Activated naive CD8-positive, alpha-beta T cell treated with anti-CD3 and anti-CD28 coated beads for 36 hours (primary cell): ENCODE data around the gene RUNX2. TPM values are rescaled to one million over a fixed set of nuclear protein-coding genes. Genes with fewer than 3 reads are reported as not detected.
A peak's percentile ranks its signal among the peaks of the same experiment; 100 is the strongest.

Experiments used
- DNase-seq: peaks from one replicate; pipeline ENCODE4 v3.0.0; 2021
- H3K27ac Mint-ChIP-seq: one replicate; pipeline ENCODE4 v1.8.0; 2022; ENCODE audit warnings: mild to moderate bottlenecking, moderate library complexity, mixed read lengths
- H3K27me3 Mint-ChIP-seq: one replicate; pipeline ENCODE4 v1.8.0; 2022; ENCODE audit warnings: mild to moderate bottlenecking, mixed read lengths
- H3K36me3 Mint-ChIP-seq: one replicate; pipeline ENCODE4 v1.8.0; 2021; ENCODE audit warnings: mild to moderate bottlenecking, mixed read lengths
- H3K4me1 Mint-ChIP-seq: one replicate; pipeline ENCODE4 v1.8.0; 2021; ENCODE audit warnings: mixed read lengths
- H3K4me3 Mint-ChIP-seq: one replicate; pipeline ENCODE4 v1.8.0; 2022; ENCODE audit warnings: mild to moderate bottlenecking, moderate library complexity, mixed read lengths
- H3K9me3 Mint-ChIP-seq: one replicate; pipeline ENCODE4 v1.8.0; 2022; ENCODE audit warnings: mixed read lengths
- total RNA-seq, 2 experiments: library from RNA; stranded (reverse); gene quantifications; one replicate each; pipeline ENCODE4 v1.2.3, GENCODE V29; 2021

Gene RUNX2
- total RNA-seq, 2 experiments from 2014 or later, result 4.8 to 5.8 TPM

DNA sequence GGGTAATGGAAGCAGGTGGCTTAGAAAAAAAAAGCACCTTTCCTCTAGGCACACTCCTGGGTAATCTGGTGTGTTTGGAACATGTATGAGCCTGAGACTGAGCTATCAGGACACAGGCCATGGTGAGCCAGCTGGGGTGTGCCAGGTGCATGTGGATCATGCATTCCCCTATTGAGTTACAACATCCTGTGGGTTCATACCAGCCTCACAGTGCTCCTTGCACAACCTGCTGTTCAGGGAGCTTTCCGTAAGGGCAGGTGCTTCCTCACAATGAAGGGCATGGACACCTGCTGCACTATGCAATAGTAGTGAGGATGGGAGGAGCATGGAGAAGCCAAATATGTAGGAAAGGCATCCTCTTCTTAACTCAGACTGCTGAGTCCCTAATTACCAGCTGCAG, 246.8 kb downstream of the RUNX2 start:
- no peaks in the 10 kb centered on the region for H3K9me3 Mint-ChIP-seq
- no peaks in the 10 kb centered on the region for H3K27me3 Mint-ChIP-seq
- no peak overlapping the region for H3K27ac Mint-ChIP-seq
- DNase-seq, result no peak
- peaks cover 16% of the 10 kb centered on the region for H3K4me1 Mint-ChIP-seq
- no peaks in the 10 kb centered on the region for H3K36me3 Mint-ChIP-seq
- no peak overlapping the region for H3K4me3 Mint-ChIP-seq

GRCh38 chr6:45576648-45577624, 248.8 kb downstream of the RUNX2 start:
- Mint-ChIP-seq H3K36me3 (peaks cover 1% of the 10 kb centered on the region), H3K27ac (no peak overlapping the region), H3K9me3 (peaks cover 5% of the 10 kb centered on the region), H3K4me1 (peaks cover 11% of the 10 kb centered on the region), H3K27me3 (no peaks in the 10 kb centered on the region), H3K4me3 (no peak overlapping the region)
- no peak for DNase-seq

- DNase-seq, result no peak
- no peak overlapping the region for H3K4me3 Mint-ChIP-seq
Observed at GRCh38 chr6:45577836-45578504, 249.8 kb downstream of the RUNX2 start.

GRCh38 chr6:45584127-45584526, 256.0 kb downstream of the RUNX2 start:
- peak overlapping the region; percentile 76 for H3K27ac Mint-ChIP-seq
- H3K4me3 Mint-ChIP-seq, result no peak overlapping the region
- H3K27me3 Mint-ChIP-seq, result no peaks in the 10 kb centered on the region
- H3K4me1 Mint-ChIP-seq, result peaks cover 42% of the 10 kb centered on the region
- no peak for DNase-seq
- peaks cover 12% of the 10 kb centered on the region for H3K9me3 Mint-ChIP-seq
- peaks cover 2% of the 10 kb centered on the region for H3K36me3 Mint-ChIP-seq

More at GRCh38 chr6:45577836-45578504, 249.8 kb downstream of the RUNX2 start:
- peaks cover 11% of the 10 kb centered on the region for H3K9me3 Mint-ChIP-seq
- H3K4me1 Mint-ChIP-seq, result peaks cover 5% of the 10 kb centered on the region
- H3K27me3 Mint-ChIP-seq, result no peaks in the 10 kb centered on the region
- H3K36me3 Mint-ChIP-seq, result peaks cover 2% of the 10 kb centered on the region
- no peak overlapping the region for H3K27ac Mint-ChIP-seq

DNA sequence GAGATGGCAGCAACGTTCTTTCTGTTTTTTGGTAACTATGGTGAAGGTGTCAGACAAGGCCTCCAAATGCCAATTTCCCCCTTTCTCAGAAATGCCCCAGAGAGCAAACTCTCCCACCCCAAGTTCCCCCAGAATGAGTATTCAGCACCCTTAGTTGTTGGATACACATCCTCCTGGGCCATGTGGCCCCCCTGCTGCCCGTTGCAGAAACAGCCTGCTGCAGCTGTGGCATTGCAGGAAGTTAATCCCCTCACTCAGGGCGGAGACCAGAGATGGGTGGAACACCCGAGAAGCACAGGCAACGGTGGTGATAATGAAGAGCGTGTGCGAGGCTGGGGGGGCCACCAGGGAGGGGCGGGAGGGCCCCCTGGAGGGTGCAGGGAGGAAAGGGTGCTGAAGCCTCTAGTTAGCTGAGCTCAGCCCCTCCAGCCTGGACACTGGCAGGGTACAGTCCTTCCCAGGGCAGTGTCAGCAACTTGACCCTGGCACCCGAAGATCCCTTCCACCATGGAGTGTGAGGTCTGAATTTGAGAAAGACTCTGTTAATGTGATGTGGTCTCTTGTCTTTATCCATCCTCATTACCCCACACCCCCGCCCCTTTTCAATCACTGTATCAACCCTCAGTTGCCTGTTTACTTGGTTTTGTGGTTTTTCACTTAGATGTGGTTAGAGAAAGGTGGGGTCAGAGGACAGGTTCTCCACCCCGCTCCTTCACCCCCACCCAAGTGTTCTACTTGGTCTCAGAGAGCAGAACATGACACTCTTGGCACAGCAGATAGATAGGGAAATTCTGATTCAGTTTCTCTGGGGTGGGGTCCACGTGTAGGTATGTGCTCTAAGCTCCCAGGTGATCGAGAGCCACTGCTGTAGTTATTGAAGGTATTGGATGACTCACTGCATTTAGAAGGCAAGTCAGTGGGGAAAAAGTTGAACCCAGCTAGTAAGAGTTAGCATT, 258.4 kb downstream of the RUNX2 start:
- Mint-ChIP-seq H3K27ac (peak overlapping the region; percentile 70), H3K27me3 (no peaks in the 10 kb centered on the region), H3K36me3 (peaks cover 2% of the 10 kb centered on the region), H3K4me1 (peaks cover 51% of the 10 kb centered on the region), H3K4me3 (peak overlapping the region; percentile 57), H3K9me3 (peaks cover 11% of the 10 kb centered on the region)
- DNase-seq, result peak; percentile 42

DNA sequence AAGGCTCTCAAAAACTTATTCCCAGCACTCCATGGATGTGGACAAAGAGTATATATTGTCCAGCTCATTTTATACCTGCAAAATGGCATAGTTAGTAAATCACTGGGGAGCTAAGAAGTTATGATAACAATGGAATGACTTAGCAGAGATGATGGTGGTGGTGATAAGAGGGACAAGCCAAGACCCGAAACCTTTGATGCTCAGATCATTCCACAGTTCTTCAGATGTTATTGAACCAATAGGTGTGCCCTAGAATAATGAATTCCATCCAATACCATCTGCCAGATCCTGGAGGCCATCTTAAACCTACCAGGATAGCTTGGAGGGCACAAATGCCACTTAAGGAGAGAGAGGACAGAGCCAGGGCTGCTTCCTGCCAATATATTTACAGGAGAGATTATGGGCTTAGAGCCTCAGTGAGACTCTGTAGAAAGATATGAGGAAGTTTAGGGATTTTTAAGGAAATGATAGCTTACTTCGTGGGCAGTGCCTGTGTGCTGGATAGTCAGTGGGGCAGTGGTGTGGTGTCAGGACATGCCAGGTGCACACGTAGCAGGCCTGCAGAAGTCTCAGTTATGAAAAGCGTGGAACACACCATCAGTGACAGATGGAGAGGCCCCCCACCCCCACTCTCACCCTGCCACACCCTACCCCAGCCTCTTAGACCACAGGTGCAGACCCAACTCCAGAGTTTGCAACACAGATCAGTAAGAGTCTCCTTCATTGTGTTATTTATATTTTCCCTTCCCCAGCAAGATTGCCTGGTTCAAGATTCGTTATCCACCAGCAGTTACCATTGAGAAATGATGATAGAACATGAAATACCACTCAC, 259.3 kb downstream of the RUNX2 start:
- Mint-ChIP-seq H3K4me1 (peaks cover 52% of the 10 kb centered on the region), H3K4me3 (no peak overlapping the region), H3K27me3 (no peaks in the 10 kb centered on the region), H3K27ac (no peak overlapping the region), H3K9me3 (peaks cover 5% of the 10 kb centered on the region), H3K36me3 (no peaks in the 10 kb centered on the region)
- DNase-seq, result no peak

- Mint-ChIP-seq H3K9me3 (peaks cover 1% of the 10 kb centered on the region), H3K36me3 (no peaks in the 10 kb centered on the region), H3K4me3 (no peak overlapping the region), H3K4me1 (peaks cover 55% of the 10 kb centered on the region), H3K27ac (no peak overlapping the region), H3K27me3 (no peaks in the 10 kb centered on the region)
- DNase-seq, result no peak
Observed at GRCh38 chr6:45589367-45589766, 261.2 kb downstream of the RUNX2 start.

- H3K27me3 Mint-ChIP-seq, result no peaks in the 10 kb centered on the region
- peak overlapping the region; percentile 58 for H3K27ac Mint-ChIP-seq
- DNase-seq, result no peak
- no peak overlapping the region for H3K4me3 Mint-ChIP-seq
- H3K36me3 Mint-ChIP-seq, result no peaks in the 10 kb centered on the region
- peaks cover 54% of the 10 kb centered on the region for H3K4me1 Mint-ChIP-seq
- H3K9me3 Mint-ChIP-seq, result peaks cover 1% of the 10 kb centered on the region
Observed at GRCh38 chr6:45590226-45590625, 262.1 kb downstream of the RUNX2 start.

GRCh38 chr6:45590696-45591184, 262.6 kb downstream of the RUNX2 start:
- H3K9me3 Mint-ChIP-seq, result peaks cover 1% of the 10 kb centered on the region
- DNase-seq, result no peak
- peaks cover 49% of the 10 kb centered on the region for H3K4me1 Mint-ChIP-seq
- H3K27me3 Mint-ChIP-seq, result no peaks in the 10 kb centered on the region
- H3K27ac Mint-ChIP-seq, result no peak overlapping the region
- H3K4me3 Mint-ChIP-seq, result no peak overlapping the region
- H3K36me3 Mint-ChIP-seq, result no peaks in the 10 kb centered on the region

DNA sequence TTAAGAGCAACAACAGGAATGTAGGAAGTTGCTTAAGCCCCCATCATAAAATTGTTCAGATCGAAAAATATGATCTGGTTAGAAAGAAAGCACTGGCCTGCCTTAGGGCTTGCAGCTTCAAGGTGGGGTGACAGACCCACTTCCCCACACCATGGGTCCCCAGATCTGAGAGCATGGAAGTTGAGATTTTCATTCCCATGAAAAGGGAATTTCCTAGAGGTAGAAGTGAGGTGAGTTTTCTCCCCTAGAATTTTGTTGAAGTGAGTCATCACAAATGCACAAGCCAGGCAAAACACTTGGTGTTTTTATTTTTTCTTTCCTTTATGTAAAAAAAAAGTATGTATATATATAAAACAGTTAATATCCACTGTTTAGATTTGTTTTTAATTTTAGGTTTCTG, 263.2 kb downstream of the RUNX2 start:
- peaks cover 1% of the 10 kb centered on the region for H3K9me3 Mint-ChIP-seq
- H3K4me3 Mint-ChIP-seq, result no peak overlapping the region
- no peak for DNase-seq
- H3K27ac Mint-ChIP-seq, result no peak overlapping the region
- H3K4me1 Mint-ChIP-seq, result peaks cover 44% of the 10 kb centered on the region
- no peaks in the 10 kb centered on the region for H3K27me3 Mint-ChIP-seq
- no peaks in the 10 kb centered on the region for H3K36me3 Mint-ChIP-seq

- Mint-ChIP-seq H3K9me3 (peaks cover 1% of the 10 kb centered on the region), H3K36me3 (no peaks in the 10 kb centered on the region), H3K4me1 (peaks cover 38% of the 10 kb centered on the region), H3K4me3 (no peak overlapping the region), H3K27ac (no peak overlapping the region), H3K27me3 (no peaks in the 10 kb centered on the region)
- DNase-seq, result no peak
Observed at GRCh38 chr6:45591890-45592289, 263.8 kb downstream of the RUNX2 start.

- H3K27ac Mint-ChIP-seq, result no peak overlapping the region
- H3K4me3 Mint-ChIP-seq, result no peak overlapping the region
- no peaks in the 10 kb centered on the region for H3K36me3 Mint-ChIP-seq
- H3K27me3 Mint-ChIP-seq, result no peaks in the 10 kb centered on the region
- no peak for DNase-seq
- peaks cover 28% of the 10 kb centered on the region for H3K4me1 Mint-ChIP-seq
- peaks cover 3% of the 10 kb centered on the region for H3K9me3 Mint-ChIP-seq
Observed at GRCh38 chr6:45592991-45593390, 264.9 kb downstream of the RUNX2 start.

DNA sequence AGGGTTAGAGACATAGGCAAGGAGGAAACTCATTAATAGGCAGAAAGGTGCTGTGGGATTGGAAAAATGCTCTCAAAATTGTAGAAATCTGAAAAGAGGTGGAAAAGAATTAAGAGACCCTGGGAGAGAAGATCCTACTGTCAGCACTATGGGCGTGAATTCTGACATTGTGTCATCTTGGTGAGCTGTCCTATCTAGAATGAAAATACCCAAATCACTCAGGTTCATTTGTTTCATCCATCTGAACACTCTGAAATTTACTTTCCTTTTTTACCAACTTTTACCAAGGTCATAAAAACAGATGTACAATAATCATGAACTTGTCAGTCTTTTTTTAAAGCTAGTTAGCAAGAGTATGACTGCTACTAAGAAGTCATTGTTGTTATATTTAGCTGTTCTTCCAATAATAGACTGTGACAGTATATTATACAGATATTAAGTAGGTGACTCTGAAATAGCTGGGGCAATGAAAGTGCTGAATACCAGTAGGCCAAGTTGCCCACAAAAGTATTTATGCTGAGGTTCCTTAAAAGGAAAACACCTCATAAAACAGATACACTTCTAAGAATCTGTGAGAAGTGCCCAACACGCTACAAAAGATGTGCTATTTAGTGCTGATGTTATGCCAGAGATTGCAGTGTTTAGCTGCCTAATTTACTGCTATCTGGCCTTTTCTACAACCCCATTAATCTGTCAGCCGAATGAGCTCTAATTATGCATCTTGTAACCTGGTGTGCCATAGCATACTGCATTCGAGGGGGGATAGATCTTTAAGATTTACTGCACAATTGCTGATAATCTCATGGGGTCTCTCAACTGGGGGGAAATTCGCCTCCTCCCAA, 267.1 kb downstream of the RUNX2 start:
- H3K36me3 Mint-ChIP-seq, result peaks cover 6% of the 10 kb centered on the region
- no peak overlapping the region for H3K4me3 Mint-ChIP-seq
- peaks cover 11% of the 10 kb centered on the region for H3K9me3 Mint-ChIP-seq
- peaks cover 17% of the 10 kb centered on the region for H3K4me1 Mint-ChIP-seq
- no peaks in the 10 kb centered on the region for H3K27me3 Mint-ChIP-seq
- no peak overlapping the region for H3K27ac Mint-ChIP-seq
- DNase-seq, result no peak
